Superior temporal gyrus (tissue), 1 donor: Measurements from ENCODE around the gene GPR27.

Experiments
- DNase-seq: peaks from one replicate; pipeline ENCODE4 v3.0.0-alpha.2; 2016; ENCODE audit errors: extremely low spot score

Gene GPR27

DNA sequence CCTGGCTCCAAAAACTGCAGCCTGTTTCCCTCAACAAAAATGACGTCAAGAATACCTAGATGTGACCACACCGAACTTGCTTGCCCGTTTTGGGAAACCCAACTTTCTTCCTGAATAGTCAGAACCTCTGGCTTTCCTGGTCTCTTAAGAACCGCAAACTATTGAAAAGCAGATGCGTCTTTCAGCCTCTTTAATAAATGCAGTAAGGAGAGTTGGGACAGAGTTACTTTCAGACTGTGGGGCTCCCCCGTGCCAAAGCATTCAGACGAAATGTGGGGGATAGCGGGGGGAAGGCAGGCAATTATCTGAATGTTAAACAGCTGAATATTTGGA lies 32.5 kb downstream of the GPR27 start:
- no peak for DNase-seq

DNA sequence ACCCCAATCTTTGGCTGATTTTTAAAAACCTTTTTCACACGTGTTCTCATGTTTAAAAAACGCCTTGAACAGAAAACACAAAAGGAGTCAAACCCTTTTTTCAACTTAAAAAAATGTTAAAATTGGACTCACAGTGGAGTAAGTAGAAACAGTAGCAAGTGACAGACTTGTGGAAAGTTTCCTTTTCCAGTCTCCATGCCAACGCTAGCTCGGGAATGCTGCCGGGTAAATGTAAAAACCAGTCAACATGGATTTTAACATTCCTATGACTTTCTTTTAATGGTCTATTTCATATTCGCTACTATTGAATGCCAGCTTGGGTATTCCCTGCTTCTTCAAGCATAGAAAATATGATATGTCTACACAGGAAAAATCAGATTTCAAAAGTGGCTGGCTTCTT lies 32.9 kb downstream of the GPR27 start:
- no peak for DNase-seq

DNA sequence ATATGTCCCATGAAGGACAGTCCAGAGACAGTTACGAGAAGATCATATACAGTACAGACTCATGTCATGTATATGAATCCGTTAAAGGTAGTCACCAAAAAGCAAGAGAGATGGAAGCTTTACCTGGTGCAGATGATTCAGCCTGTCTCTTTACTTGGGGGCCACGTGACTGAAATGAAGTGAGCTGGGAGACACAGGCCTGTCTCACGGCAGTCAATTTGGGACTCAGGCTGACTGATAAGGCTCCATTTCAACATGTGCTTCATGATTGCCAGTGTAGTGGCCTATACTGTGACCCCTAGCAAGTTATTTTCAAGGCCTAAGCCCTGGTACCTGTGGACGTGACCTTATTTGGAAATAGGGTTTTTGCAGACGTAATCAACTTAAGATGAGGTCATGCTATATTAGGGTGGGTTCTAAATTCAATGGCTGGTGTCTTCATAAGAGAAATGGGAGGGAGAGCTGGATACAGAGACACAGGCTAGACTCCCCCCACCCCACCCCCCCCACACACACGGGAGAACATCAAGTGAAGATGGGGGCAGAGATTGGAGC lies 34.3 kb downstream of the GPR27 start:
- DNase-seq, result no peak

DNA sequence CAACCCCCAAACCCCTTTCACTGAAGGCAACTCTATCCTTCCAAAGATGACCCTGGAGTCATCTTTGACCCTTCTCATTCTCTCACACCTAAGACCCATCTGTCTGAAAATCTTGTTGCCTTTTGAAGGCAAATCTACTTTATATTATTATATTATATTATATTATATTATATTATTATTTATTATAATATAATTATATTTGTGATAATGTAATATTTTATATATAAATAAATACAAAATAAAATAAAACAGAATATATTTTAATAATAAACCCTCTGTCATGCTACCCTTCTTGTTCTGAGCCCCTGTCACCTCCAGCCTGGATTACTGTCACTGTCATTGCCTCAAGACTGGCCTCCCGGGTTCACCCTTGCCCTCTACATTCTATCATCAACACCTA lies 36.3 kb downstream of the GPR27 start:
- DNase-seq, result no peak

DNA sequence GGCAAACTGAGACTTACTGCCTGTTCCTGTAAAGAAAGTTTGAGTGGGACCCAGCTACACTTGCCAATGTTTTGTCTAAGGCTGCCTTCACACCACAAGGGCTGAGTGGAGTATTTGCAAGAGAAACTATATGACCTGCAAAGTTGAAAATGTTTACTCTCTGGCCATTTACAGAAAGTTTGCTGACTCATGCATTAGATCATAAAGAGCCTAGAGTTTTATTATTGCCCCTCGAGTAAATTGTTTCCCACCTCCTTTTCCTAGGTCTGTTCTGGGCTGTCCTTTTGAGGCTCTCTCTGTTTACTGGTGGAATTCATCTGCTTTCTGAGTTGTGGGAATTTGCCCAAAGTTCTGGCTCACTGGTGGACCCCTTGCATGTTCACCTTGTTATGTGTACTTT lies 38.0 kb downstream of the GPR27 start:
- no peak for DNase-seq

DNA sequence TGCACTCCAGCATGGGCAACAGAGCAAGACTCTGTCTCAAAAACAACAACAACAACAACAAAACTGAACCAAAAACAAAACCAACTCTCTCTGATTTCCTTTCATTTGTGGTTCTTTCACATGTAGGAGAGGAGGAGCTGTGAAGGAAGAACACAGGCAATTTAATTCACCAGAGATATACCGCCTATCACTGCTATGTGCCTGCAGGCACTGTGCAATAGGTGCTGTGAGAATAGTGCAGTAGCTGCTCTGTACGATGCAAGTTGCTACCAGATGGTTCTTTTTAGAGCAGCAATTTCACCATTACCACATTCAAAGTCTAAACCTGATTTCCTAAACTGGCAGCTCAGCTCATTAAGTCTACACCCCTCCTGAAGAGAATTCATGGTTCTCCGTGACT lies 42.6 kb downstream of the GPR27 start:
- no peak for DNase-seq

DNA sequence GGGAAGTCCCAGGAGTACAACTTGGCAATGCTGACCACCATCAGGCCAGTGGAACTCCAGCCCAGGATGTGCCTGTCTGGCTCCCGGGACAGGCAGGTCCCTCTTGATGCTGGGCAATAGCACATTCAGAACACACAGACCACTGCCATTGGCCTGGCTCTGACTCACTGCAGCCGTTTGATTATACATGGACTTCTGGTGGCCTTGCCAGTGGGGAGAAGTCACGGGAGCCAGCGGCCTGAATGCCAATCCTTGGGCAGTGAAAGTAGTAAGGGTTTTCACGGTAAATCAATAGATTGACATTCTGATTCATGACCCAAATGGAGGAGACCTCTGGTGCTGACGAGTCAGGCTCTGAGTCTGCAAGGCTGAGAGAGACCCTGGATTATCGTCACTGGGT lies 43.8 kb downstream of the GPR27 start:
- no peak for DNase-seq

DNA sequence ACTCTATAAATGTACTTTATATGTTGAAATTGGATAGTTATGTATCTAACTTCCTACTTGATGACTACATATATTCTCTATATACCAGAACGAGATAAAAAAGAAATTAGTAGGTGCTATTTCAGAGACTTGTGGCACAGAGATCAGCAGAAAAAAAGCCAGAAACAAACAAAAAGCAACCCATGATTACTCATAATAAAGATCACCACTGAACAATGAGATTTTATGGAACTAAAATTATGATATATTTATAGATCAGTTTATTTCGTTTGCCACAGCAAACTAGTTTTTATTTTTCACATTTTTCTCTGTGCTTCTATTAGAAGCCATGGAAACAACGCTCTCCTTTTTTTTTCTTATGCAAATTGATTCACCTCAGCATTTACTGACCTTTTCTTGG lies 46.4 kb downstream of the GPR27 start:
- no peak for DNase-seq

DNA sequence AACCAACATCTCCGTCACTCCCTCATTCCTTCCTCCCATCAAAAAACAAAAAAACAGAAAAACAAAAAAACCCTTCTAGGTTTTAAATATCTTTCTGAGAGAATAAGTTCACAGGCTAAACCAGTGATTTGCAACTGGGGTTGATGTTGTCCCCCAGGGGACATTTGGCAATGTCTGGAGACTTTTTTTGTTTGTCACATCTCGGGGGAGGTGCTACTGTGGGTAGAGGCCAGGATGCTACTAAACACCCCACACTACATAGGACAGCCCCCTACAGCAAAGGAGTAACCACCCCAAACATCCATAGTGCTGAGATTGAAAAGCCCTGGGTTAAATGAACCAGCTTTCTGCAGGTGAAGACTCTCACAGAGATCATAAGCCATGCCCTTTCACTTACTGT lies 48.3 kb downstream of the GPR27 start:
- DNase-seq, result no peak

DNA sequence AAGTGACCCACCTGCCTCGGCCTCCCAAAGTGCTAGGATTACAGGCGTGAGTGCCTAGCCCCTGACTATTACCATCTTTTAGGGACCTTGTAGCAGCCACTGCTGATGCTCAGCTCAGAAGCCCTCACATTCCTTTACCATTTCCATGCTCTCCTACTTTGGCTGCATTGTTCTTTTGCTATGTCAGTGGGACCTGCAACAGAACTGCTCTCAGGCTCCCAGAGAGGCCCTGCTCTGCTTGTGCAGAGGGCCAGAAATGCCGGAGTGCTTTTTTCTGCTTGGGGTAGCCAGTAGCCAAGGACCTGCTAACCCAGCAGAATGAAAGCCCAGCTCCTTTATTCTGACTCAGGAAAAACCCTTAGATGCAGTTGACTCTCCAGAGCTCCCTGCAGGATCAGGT lies 49.6 kb downstream of the GPR27 start:
- no peak for DNase-seq

DNA sequence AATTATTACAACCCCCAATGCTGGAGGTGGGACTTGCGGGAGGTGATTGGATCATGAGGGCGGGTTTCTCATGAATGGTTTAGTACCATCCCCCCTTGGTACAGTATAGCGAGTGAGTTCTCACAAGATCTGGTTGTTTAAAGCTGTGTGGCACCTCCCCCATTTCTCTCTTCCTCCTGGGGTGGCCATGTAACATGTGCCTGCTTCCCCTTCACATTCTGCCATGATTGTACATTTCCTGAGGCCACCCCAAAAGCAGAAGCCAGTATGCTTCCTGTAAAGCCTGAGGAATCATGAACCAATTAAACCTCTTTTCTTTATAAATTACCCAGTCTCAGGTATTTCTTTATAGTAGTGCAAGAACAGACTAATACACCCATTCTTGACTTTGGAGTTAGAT lies 51.5 kb downstream of the GPR27 start:
- no peak for DNase-seq

DNA sequence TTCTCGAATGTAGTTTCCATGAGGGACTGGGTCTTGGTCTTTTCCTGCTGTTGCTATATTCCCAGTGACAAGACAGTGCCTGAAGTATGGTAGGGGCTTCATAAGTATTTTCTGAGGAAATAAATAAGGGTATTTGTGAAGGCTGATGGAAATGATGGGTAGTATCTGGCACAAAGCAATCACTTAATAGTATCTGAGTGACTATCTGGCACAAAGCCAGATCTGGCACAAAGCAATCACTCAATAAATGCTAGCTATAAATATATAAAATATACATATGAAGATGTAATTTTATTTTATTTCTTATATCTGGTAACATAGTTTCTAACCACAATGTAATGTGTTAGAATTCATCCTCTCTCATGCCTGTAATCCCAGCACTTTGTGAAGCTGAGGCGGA lies 52.0 kb downstream of the GPR27 start:
- no peak for DNase-seq
